BJ (cell line): ENCODE results near the gene CFAP43. TPM values are rescaled to one million over a fixed set of nuclear protein-coding genes. Genes with fewer than 3 reads are reported as not detected.

Experiments
- CTCF ChIA-PET: fragments of 350-600 bp; formaldehyde crosslinking; extraction: SDS; loops from one replicate; lab custom pipeline; 2021; ENCODE audit warnings: antibody characterized with exemption, inconsistent platforms; lab: Yijun Ruan, JAX
- POLR2A ChIA-PET: fragments of 300-600 bp; sonication (Branson Sonifier 250); formaldehyde crosslinking; extraction: SDS; loops from one replicate; lab custom pipeline; 2021; ENCODE audit warnings: antibody characterized with exemption; lab: Charles Lee
- DNase-seq: peaks from one replicate; pipeline ENCODE4 v3.0.0-alpha.2; 2011; ENCODE audit warnings: low read depth
- H3K27me3 ChIP-seq: 2 replicates; pipeline ENCODE4 v1.6.0; 2011; ENCODE audit warnings: low read length; ENCODE audit not compliant: control insufficient read depth, insufficient read depth
- H3K36me3 ChIP-seq: 2 replicates; pipeline ENCODE4 v1.5.1; 2011; ENCODE audit warnings: low read length; ENCODE audit not compliant: control insufficient read depth, insufficient read depth
- H3K4me3 ChIP-seq: 2 replicates; pipeline ENCODE4 v1.5.1; 2011; ENCODE audit warnings: low read depth, mild to moderate bottlenecking, control low read depth, low read length
- CTCF ChIP-seq: IDR thresholded peaks from 2 replicates; pipeline ENCODE4 v1.5.1; 2011; ENCODE audit warnings: low read depth, mild to moderate bottlenecking, control low read depth, inconsistent platforms, low read length, moderate library complexity; ENCODE audit not compliant: insufficient read depth
- polyA plus RNA-seq: library from polyadenylated mRNA; depleted of rRNA; stranded (reverse); fragments of >200 nt; gene quantifications from 2 replicates; pipeline ENCODE4 v1.2.3, GENCODE V29; 2011

CFAP43 gene
- polyA plus RNA-seq, 1 experiment, result 0.05 TPM

DNA sequence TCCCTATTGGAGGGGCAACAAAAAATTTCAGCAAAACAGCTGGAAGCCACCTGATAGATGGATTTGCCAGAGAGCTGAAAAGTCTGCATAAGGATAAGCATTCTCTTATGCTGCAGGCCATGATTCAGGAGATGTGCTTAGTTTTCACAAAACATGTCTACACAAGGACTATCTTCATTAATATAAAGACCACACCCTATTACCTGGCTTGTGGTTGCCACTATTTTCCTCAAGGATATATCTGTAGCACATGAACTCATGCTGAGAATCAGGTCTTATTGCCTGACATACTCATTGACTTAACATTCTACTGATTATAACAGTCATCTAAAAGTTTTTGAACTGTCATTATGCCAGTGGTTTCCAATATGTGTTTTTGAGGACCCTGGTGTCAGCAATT is 139.4 kb downstream of the CFAP43 start:
- H3K36me3 ChIP-seq, result no peaks in the 10 kb centered on the region
- no peaks in the 10 kb centered on the region for H3K27me3 ChIP-seq
- CTCF ChIA-PET, result no interaction called here
- TF ChIP-seq CTCF, result no peak
- POLR2A ChIA-PET, result no interaction called here
- H3K4me3 ChIP-seq, result no peak overlapping the region
- no peak for DNase-seq

DNA sequence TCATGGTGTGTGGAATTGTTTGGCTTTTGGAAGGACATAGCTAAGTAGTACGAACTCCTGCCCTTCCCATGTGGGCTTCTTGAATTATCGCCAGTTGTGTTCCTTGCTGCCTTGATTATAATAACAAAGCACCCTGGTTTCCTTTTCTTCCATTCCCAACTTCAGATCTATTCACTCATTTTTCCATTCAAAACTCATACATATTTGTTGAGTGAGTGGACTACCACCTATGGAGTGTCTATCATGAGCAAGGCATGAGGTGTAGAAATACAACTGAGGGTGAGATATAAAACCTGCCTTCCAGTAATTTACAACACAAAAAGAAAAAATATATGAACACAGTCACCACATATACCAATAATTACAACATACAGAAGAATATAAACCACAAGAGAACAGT is 141.6 kb downstream of the CFAP43 start:
- H3K27me3 ChIP-seq, result no peaks in the 10 kb centered on the region
- POLR2A ChIA-PET, result no interaction called here
- no peak overlapping the region for H3K4me3 ChIP-seq
- CTCF ChIA-PET, result interaction anchor here (0.9 kb wide), 1 partner anchor 30 kb away, joined by 3 read pairs; no protein-coding TSS in a partner anchor
- no peaks in the 10 kb centered on the region for H3K36me3 ChIP-seq
- DNase-seq, result no peak
- no peak for TF ChIP-seq CTCF

- Histone ChIP-seq H3K27me3 (no peaks in the 10 kb centered on the region), H3K4me3 (no peak overlapping the region), H3K36me3 (no peaks in the 10 kb centered on the region)
- ChIA-PET POLR2A (no interaction called here), CTCF (interaction anchor here (0.7 to 0.9 kb wide), 2 partner anchors 29 to 484 kb away, joined by 3 read pairs; no protein-coding TSS in a partner anchor)
- no peak for DNase-seq
- no peak for TF ChIP-seq CTCF
Measured at GRCh38 chr10:104089621-104090020, 142.5 kb downstream of the CFAP43 start.

- POLR2A ChIA-PET, result no interaction called here
- Histone ChIP-seq H3K27me3 (no peaks in the 10 kb centered on the region), H3K36me3 (no peaks in the 10 kb centered on the region), H3K4me3 (no peak overlapping the region)
- no peak for DNase-seq
- TF ChIP-seq CTCF, result no peak
- CTCF ChIA-PET, result interaction anchor here (0.6 kb wide), 1 partner anchor 27 kb away, joined by 4 read pairs; no protein-coding TSS in a partner anchor
Measured at GRCh38 chr10:104088239-104088638, 143.9 kb downstream of the CFAP43 start.

GRCh38 chr10:104085801-104086400 is 146.3 kb downstream of the CFAP43 start, which contains the start of gene COL17A1:
TSS of gene COL17A1 (minus strand) at chr10:104085880. CDS start at chr10:104080673, 5,207 bp downstream.
- Histone ChIP-seq H3K27me3 (0 out of 2 replicates have a peak, but pooled peaks cover 2% of the 10 kb centered on the region), H3K4me3 (no peak within 1 kb of the TSS), H3K36me3 (no peaks in the 10 kb centered on the region)
- no peak for DNase-seq
- ChIA-PET POLR2A (no interaction called here), CTCF (no interaction called here)
- TF ChIP-seq CTCF, result no peak
